Nephron (organoid): Measurements from ENCODE around the gene POLR3K.

ENCODE experiments used
- H3K27ac Mint-ChIP-seq, 3 experiments: 2 replicates each; pipeline ENCODE4 v1.8.0; 2020; ENCODE audit warnings: mixed read lengths in 3 of 3, mild to moderate bottlenecking in 2 of 3, moderate library complexity in 1 of 3
- H3K27me3 Mint-ChIP-seq: 2 replicates; pipeline ENCODE4 v1.8.0; 2021; ENCODE audit warnings: low read depth, mild to moderate bottlenecking, moderate library complexity, mixed read lengths
- H3K36me3 Mint-ChIP-seq: 2 replicates; pipeline ENCODE4 v1.8.0; 2020; ENCODE audit warnings: low read depth, mixed read lengths
- H3K4me1 Mint-ChIP-seq: 2 replicates; pipeline ENCODE4 v1.8.0; 2020; ENCODE audit warnings: mixed read lengths
- H3K4me3 Mint-ChIP-seq, 3 experiments: 2 replicates each; pipeline ENCODE4 v1.8.0; 2020; ENCODE audit warnings: mild to moderate bottlenecking in 3 of 3, mixed read lengths in 3 of 3, moderate library complexity in 2 of 3
- H3K9me3 Mint-ChIP-seq: 2 replicates; pipeline ENCODE4 v1.8.0; 2020; ENCODE audit warnings: mixed read lengths
- TF ChIP-seq, protein P1 (sequence below), 3 experiments: fragments of 200-600 bp; sonication (generic); IDR thresholded peaks; one replicate each; pipeline ENCODE4 v1.5.0; 2021; ENCODE audit warnings: antibody characterized with exemption in 3 of 3; ENCODE audit not compliant: unreplicated experiment in 3 of 3

The POLR3K gene

DNA sequence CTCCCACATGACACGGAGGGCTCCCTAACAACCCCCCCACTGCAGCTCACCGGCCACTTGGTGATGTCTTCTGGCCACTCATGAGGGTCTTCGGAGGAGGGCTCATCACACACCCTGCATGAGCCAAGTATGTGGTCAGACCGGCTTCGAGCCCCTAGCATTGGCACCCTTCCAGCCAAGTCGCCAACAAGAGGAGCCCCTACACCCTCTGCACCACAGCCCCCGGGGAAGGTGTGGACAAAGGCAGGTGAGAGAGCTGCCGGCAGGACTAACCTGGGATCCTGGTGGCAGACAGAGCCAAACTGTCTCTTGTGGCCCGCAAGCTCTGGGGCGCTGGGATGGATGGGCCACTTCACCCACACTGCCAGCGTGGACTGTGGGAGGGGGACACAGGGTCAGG, 6.8 kb upstream of the POLR3K start:
- peaks cover 4% of the 10 kb centered on the region for H3K4me1 Mint-ChIP-seq
- H3K36me3 Mint-ChIP-seq = peaks cover 26% of the 10 kb centered on the region
- TF ChIP-seq, protein P1, sequence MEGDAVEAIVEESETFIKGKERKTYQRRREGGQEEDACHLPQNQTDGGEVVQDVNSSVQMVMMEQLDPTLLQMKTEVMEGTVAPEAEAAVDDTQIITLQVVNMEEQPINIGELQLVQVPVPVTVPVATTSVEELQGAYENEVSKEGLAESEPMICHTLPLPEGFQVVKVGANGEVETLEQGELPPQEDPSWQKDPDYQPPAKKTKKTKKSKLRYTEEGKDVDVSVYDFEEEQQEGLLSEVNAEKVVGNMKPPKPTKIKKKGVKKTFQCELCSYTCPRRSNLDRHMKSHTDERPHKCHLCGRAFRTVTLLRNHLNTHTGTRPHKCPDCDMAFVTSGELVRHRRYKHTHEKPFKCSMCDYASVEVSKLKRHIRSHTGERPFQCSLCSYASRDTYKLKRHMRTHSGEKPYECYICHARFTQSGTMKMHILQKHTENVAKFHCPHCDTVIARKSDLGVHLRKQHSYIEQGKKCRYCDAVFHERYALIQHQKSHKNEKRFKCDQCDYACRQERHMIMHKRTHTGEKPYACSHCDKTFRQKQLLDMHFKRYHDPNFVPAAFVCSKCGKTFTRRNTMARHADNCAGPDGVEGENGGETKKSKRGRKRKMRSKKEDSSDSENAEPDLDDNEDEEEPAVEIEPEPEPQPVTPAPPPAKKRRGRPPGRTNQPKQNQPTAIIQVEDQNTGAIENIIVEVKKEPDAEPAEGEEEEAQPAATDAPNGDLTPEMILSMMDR (IDR thresholded peaks at IDR 0.05; ENCODE audit: unreplicated experiment in 3 of 3) = no peak
- no peaks in the 10 kb centered on the region for H3K27me3 Mint-ChIP-seq
- H3K27ac Mint-ChIP-seq = no peak overlapping the region
- H3K9me3 Mint-ChIP-seq = no peaks in the 10 kb centered on the region
- no peak overlapping the region for H3K4me3 Mint-ChIP-seq

DNA sequence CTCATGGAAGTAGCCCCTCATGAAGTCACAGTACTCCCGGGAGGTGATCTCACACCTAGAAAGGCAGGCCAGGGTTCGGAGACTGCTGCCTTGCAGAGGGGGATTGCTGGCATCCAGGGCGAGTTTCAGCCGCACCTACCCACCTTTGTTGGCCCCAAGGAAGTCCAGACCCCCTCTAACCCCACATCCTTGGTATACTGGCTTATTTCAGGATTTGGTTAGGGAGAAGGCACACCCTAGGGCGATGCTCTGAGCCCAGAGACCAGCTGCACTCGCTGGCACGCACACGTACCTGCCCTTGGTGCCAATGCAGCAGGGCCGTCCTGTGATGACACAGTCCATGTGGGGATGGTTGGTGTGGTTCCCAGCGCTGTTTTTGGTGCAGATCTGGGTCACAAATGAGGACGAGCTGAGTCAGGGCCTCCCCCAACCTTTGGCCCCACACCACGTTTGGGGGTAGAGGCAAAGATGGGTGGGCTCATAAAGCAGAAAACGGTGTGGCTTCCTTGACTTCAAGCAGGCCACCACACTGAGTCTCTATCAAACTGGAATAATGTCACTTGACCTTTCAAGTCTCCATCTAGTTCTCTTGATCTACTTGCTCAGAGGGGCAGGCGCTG, 6.1 kb upstream of the POLR3K start:
- peaks cover 26% of the 10 kb centered on the region for H3K36me3 Mint-ChIP-seq

DNA sequence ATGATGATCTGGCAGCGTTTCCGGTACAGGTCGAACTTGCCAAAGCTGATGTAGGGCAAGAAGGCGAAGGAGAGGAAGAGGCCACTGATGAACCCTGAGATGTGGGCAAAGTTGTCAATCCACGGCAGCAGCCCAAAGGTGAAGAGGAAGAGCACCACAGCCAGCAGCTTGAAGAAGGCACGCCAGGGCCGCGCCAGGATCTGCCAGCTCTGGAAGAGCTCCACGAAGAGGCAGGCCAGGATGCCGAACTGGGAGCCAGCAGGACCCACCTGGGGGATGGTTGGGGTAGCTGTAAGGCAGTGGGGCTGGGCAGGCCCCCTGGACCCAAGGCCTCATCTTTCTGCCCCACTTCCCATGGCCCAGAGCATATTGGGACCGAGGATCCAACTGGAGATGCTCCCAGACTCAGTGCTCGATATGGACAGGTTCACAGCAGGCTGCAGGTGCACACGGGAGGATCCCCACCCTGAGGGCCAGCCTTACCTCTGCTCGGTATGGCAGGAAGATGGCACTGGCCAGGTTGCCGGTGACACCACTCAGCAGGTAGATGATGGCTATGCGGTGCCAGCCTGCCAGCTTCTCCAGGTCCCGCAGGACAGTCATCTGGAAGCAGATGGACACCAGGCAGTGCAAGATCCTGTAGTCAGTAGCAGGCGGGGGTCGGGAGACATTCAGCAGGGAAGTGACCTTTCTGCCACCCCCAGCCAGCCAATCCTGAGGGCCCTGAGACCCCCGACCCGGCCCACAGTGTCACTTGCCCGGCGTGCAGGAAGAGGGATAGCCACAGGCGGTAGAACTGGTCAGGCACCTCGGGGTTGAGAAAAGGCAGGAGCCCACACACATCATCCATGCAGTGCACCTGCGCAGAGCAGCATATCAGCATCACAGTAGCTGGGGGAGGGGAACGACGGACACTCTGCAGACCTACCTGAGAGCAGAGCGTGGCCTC, 5.4 kb upstream of the POLR3K start:
- no peaks in the 10 kb centered on the region for H3K27me3 Mint-ChIP-seq
- no peak overlapping the region for H3K4me3 Mint-ChIP-seq
- H3K4me1 Mint-ChIP-seq = peaks cover 4% of the 10 kb centered on the region
- TF ChIP-seq, protein P1 (IDR thresholded peaks at IDR 0.05; ENCODE audit: unreplicated experiment in 3 of 3) = no peak
- H3K36me3 Mint-ChIP-seq = peaks cover 26% of the 10 kb centered on the region
- H3K9me3 Mint-ChIP-seq = no peaks in the 10 kb centered on the region
- H3K27ac Mint-ChIP-seq = no peak overlapping the region

More for the DNA sequence above, 6.1 kb upstream of the POLR3K start:
- no peaks in the 10 kb centered on the region for H3K9me3 Mint-ChIP-seq
- TF ChIP-seq, protein P1 (IDR thresholded peaks at IDR 0.05; ENCODE audit: unreplicated experiment in 3 of 3) = no peak
- H3K27ac Mint-ChIP-seq = no peak overlapping the region
- H3K27me3 Mint-ChIP-seq = no peaks in the 10 kb centered on the region
- no peak overlapping the region for H3K4me3 Mint-ChIP-seq
- H3K4me1 Mint-ChIP-seq = peaks cover 4% of the 10 kb centered on the region

DNA sequence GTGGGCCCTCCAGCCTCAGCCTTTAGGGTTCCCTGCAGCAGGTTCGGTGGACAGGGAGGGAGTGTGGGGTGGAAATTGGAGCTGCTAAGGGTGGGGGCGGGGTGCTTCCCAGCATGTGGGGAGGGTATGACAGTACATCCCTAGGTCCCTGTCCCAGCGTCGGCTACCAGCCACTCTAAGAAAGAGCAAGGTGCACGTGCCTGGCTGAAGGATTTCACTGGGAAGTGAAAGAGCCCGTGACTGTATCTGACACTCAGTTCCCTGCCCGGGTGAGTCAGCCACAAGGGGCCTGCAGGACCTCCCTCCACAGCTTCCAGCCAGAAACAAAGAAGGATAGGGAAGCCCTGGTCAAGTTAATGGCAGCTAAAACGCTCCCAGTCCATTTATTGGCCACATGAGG, 4.3 kb upstream of the POLR3K start:
- H3K36me3 Mint-ChIP-seq = peaks cover 26% of the 10 kb centered on the region

DNA sequence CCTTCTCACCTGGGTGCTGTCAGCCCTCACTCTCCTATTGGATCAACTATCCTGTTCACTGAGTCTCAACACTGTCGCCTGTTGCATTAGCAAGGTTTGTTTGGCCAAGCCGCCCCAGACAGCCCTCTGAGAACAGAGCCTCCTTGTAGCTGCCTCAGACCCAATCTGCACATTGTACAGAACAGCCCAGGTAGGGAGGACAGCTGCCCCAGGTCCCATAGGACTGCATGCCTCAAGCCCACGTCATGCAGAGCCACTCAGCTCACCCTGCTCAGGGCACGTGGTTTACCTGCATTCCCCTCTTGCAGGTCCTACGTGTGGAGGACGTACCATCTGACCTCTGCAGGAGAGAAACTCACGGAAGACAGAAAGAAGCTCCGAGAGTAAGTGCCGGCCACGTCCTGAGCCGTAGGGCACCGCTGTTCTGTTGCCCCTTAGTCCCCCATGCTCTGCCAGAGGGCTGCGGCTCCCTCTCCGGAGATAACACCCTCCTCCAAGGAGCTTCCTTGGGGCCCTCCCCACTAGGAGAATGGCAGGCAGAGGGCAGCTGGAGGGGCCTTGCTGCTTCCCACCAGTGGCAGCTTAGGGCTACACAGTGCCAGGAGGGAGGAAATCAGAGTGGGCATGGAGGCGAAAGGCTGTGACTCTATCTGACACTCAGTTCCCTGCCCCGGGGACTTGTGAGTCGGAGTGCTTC, 3.0 kb upstream of the POLR3K start:
- peaks cover 28% of the 10 kb centered on the region for H3K36me3 Mint-ChIP-seq
- no peak overlapping the region for H3K27ac Mint-ChIP-seq
- H3K9me3 Mint-ChIP-seq = no peaks in the 10 kb centered on the region
- peaks cover 10% of the 10 kb centered on the region for H3K4me1 Mint-ChIP-seq
- TF ChIP-seq, protein P1 (IDR thresholded peaks at IDR 0.05; ENCODE audit: unreplicated experiment in 3 of 3) = no peak
- peak overlapping the region; percentile 72 to 90 (median 76) for H3K4me3 Mint-ChIP-seq
- no peaks in the 10 kb centered on the region for H3K27me3 Mint-ChIP-seq

More for the DNA sequence above, 4.3 kb upstream of the POLR3K start:
- no peak overlapping the region for H3K4me3 Mint-ChIP-seq
- no peaks in the 10 kb centered on the region for H3K9me3 Mint-ChIP-seq
- peaks cover 7% of the 10 kb centered on the region for H3K4me1 Mint-ChIP-seq
- no peaks in the 10 kb centered on the region for H3K27me3 Mint-ChIP-seq
- no peak overlapping the region for H3K27ac Mint-ChIP-seq
- TF ChIP-seq, protein P1 (IDR thresholded peaks at IDR 0.05; ENCODE audit: unreplicated experiment in 3 of 3) = no peak
